ENCODE results near the gene FZR1. TPM values are rescaled to one million over a fixed set of nuclear protein-coding genes. Genes with fewer than 3 reads are reported as not detected.

FZR1 gene
- total RNA-seq, 1 experiment from 2014 or later, result 51.4 TPM

- no peak overlapping the region for H2AK5ac ChIP-seq (ENCODE audit: insufficient read length, low read length)
- no peak overlapping the region for H3K18ac ChIP-seq (ENCODE audit: insufficient read length, low read depth, low read length)
- H3K27ac Mint-ChIP-seq, result no peak overlapping the region
- H3K23me2 ChIP-seq (ENCODE audit: insufficient read length, low read depth, low read length, poor library complexity, severe bottlenecking), result no peaks in the 10 kb centered on the region
- no peak overlapping the region for H3K27ac ChIP-seq (ENCODE audit: insufficient read length, low read depth, low read length)
- WGBS (ENCODE audit: extremely low coverage, insufficient read length, low lambda C conversion rate), result no CpG with 5 or more reads among the region's 31 CpGs
- no peak for TF ChIP-seq CTCF (conservative IDR thresholded peaks at IDR 0.05)
- H3K4me3 Mint-ChIP-seq, result peak overlapping the region; percentile 40 to 79; a peak in 4 of 5 replicates
- H3K27me3 ChIP-seq (ENCODE audit: insufficient read depth, low read length), result peaks cover 20% of the 10 kb centered on the region
- no peak overlapping the region for H3T11ph ChIP-seq (ENCODE audit: low read length)
- peak overlapping the region; percentile 14 for H3K4me2 ChIP-seq (ENCODE audit: insufficient read depth, insufficient read length, low read length)
- no peak overlapping the region for H4K8ac ChIP-seq (replicated peaks; ENCODE audit: insufficient read length, low read depth, low read length)
- H3K9me3 ChIP-seq (ENCODE audit: control insufficient read depth, low read depth, low read length), result no peaks in the 10 kb centered on the region
- H3K23ac ChIP-seq (ENCODE audit: insufficient read length, low read depth, low read length), result no peak overlapping the region
- peaks cover 0 to 4% (median 0%) of the 10 kb centered on the region in 3 experiments; a peak in 2 of 7 replicates for H3K36me3 Mint-ChIP-seq (ENCODE audit: insufficient read depth in 1 of 3, low read depth in 3 of 3)
- H3K79me1 ChIP-seq (ENCODE audit: insufficient read depth, low read depth, low read length, poor library complexity, severe bottlenecking), result no peaks in the 10 kb centered on the region
- no peak overlapping the region for H2BK5ac ChIP-seq (ENCODE audit: insufficient read length, low read length)
- H2BK15ac ChIP-seq (ENCODE audit: low read depth, low read length), result no peak overlapping the region
- no peak overlapping the region for H3K14ac ChIP-seq (ENCODE audit: insufficient read depth, low read length)
- H4K91ac ChIP-seq (ENCODE audit: insufficient read length, low read depth, low read length), result no peak overlapping the region
- no peak overlapping the region for H3K4ac ChIP-seq (ENCODE audit: low read depth, low read length)
- H3K4me1 ChIP-seq (ENCODE audit: insufficient read depth, low read length), result no peaks in the 10 kb centered on the region
- no peaks in the 10 kb centered on the region for H3K79me2 ChIP-seq (ENCODE audit: insufficient read depth, low read length)
- peaks cover 95% of the 10 kb centered on the region for H3K27me3 Mint-ChIP-seq (ENCODE audit: low read depth)
- no peak overlapping the region for H2BK120ac ChIP-seq (ENCODE audit: low read depth, low read length, poor library complexity, severe bottlenecking)
- H4K20me1 ChIP-seq (ENCODE audit: control insufficient read depth, insufficient read depth, insufficient read length), result no peaks in the 10 kb centered on the region
- no peak overlapping the region for H3K56ac ChIP-seq (ENCODE audit: insufficient read length, low read depth, low read length)
- DNase-seq, result no peak
- H2BK12ac ChIP-seq (ENCODE audit: insufficient read length, low read depth, low read length), result no peak overlapping the region
- H2AFZ ChIP-seq (ENCODE audit: low read length), result no peak overlapping the region
- peaks cover 7 to 16% of the 10 kb centered on the region in 2 experiments for H3K4me1 Mint-ChIP-seq
- no peak overlapping the region for H2BK20ac ChIP-seq (ENCODE audit: low read depth, low read length, poor library complexity, severe bottlenecking)
- no peak overlapping the region for H3K9ac ChIP-seq (ENCODE audit: extremely low read depth, insufficient read length, low read length)
- peaks cover 11 to 17% of the 10 kb centered on the region in 2 experiments for H3K9me3 Mint-ChIP-seq
- H4K5ac ChIP-seq (ENCODE audit: insufficient read length, low read depth, low read length), result no peak overlapping the region
Observed at GRCh38 chr19:3464587-3465235, 41.4 kb upstream of the FZR1 start.

All from H9 (cell line).